ENCODE results near the gene TBC1D1. TPM values are rescaled to one million over a fixed set of nuclear protein-coding genes. Genes with fewer than 3 reads are reported as not detected.

The TBC1D1 gene
- polyA plus RNA-seq, 1 donor (not counting 4 experiments of a cell fraction or from before 2014, with no cell fraction given) = 32.5 TPM

DNA sequence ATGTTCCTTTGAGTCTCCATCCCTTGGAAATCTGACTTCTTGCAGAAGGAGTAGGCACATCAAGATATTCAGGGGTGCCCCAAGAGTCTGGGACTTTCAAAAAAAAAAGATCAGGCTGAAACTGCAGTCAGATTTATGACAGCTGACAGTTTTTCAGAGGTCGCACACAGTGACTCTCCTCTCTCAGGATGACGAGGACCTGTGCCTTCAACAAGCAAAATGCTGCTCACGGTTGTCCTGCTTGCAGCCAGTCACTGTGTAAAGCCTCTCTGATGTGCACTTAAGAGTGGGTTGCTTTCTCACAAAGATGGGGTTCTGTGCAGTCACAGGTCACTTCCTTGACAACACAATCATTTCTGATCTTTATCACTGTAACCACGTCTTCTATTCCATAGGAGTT is 247.5 kb downstream of the TBC1D1 start:
- H3K9me1 ChIP-seq (ENCODE audit: control insufficient read depth, extremely low read depth, insufficient read depth, low read length) = no peaks in the 10 kb centered on the region
- no peak overlapping the region for H3K9ac ChIP-seq (ENCODE audit: control insufficient read depth, extremely low read depth, insufficient read depth, low read length)
- no peaks in the 10 kb centered on the region for H3K27me3 ChIP-seq (ENCODE audit: control insufficient read depth, extremely low read depth, insufficient read depth, low read length)
- dilution Hi-C loops (cut with MboI; ENCODE audit: extremely low pct_ligation_motif_present, low sequenced_read_pairs) = no loop called here
- TF ChIP-seq, protein P1, sequence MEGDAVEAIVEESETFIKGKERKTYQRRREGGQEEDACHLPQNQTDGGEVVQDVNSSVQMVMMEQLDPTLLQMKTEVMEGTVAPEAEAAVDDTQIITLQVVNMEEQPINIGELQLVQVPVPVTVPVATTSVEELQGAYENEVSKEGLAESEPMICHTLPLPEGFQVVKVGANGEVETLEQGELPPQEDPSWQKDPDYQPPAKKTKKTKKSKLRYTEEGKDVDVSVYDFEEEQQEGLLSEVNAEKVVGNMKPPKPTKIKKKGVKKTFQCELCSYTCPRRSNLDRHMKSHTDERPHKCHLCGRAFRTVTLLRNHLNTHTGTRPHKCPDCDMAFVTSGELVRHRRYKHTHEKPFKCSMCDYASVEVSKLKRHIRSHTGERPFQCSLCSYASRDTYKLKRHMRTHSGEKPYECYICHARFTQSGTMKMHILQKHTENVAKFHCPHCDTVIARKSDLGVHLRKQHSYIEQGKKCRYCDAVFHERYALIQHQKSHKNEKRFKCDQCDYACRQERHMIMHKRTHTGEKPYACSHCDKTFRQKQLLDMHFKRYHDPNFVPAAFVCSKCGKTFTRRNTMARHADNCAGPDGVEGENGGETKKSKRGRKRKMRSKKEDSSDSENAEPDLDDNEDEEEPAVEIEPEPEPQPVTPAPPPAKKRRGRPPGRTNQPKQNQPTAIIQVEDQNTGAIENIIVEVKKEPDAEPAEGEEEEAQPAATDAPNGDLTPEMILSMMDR (optimal IDR thresholded peaks at IDR 0.05 in 1 of 3, IDR thresholded peaks at IDR 0.05 in 1 of 3, conservative IDR thresholded peaks at IDR 0.05 in 1 of 3; ENCODE audit: extremely low read depth in 1 of 3, insufficient read depth in 2 of 3, low read length in 3 of 3) = no peak
- no peak for TF ChIP-seq EZH2 (IDR thresholded peaks at IDR 0.05; ENCODE audit: low read length)
- no peaks in the 10 kb centered on the region for H4K20me1 ChIP-seq (ENCODE audit: control insufficient read depth, extremely low read depth, insufficient read depth, low read length)
- peaks cover 0 to 8% of the 10 kb centered on the region in 2 experiments for H3K36me3 ChIP-seq (ENCODE audit: control insufficient read depth in 2 of 2, extremely low read depth in 1 of 2, insufficient read depth in 2 of 2, low read length in 2 of 2)
- no peak overlapping the region for H2AFZ ChIP-seq (ENCODE audit: control insufficient read depth, low read length)
- H3K4me3 ChIP-seq (ENCODE audit: control insufficient read depth in 2 of 3, extremely low read depth in 1 of 3, insufficient read depth in 2 of 3, low read depth in 1 of 3, low read length in 3 of 3) = no peak overlapping the region
- FAIRE-seq (no peak), DNase-seq (ENCODE audit: low read depth, low spot score) (no peak)
- H3K9me3 ChIP-seq (ENCODE audit: control insufficient read depth, low read depth, low read length) = no peaks in the 10 kb centered on the region
- H3K4me1 ChIP-seq (ENCODE audit: control insufficient read depth, extremely low read depth, insufficient read depth, low read length) = no peaks in the 10 kb centered on the region
- no peak overlapping the region for H3K4me2 ChIP-seq (ENCODE audit: control insufficient read depth, extremely low read depth, insufficient read depth, low read depth, low read length)
- H3K79me2 ChIP-seq (ENCODE audit: control insufficient read depth, insufficient read depth, low read length) = no peaks in the 10 kb centered on the region
- H3K27ac ChIP-seq (ENCODE audit: control insufficient read depth, insufficient read depth, low read length) = no peak overlapping the region

DNA sequence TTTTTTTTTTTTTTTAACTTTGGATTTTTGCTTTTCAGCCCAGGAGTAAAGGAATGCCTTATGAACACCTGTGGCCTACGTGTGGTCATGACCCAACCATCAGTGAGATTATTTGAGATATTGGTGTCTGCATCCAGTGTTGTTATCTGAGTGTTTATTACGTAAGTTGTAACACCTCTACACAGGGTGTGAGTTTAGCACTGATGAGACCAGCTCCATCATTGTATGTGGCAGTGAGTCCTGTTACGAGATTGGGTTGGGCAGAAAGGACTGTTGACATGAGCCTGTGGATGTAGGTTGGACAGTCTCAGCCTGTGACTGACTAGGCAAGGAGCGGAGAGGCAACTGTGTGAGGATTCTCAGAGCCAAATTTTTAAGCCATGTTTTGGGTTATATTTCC is 248.3 kb downstream of the TBC1D1 start:
- dilution Hi-C loops (cut with MboI; ENCODE audit: extremely low pct_ligation_motif_present, low sequenced_read_pairs) = no loop called here
- no peaks in the 10 kb centered on the region for H3K79me2 ChIP-seq (ENCODE audit: control insufficient read depth, insufficient read depth, low read length)
- no peak overlapping the region for H3K4me2 ChIP-seq (ENCODE audit: control insufficient read depth, extremely low read depth, insufficient read depth, low read depth, low read length)
- no peak for TF ChIP-seq EZH2 (IDR thresholded peaks at IDR 0.05; ENCODE audit: low read length)
- TF ChIP-seq, protein P1 (optimal IDR thresholded peaks at IDR 0.05 in 1 of 3, IDR thresholded peaks at IDR 0.05 in 1 of 3, conservative IDR thresholded peaks at IDR 0.05 in 1 of 3; ENCODE audit: extremely low read depth in 1 of 3, insufficient read depth in 2 of 3, low read length in 3 of 3) = no peak
- no peak overlapping the region for H3K9ac ChIP-seq (ENCODE audit: control insufficient read depth, extremely low read depth, insufficient read depth, low read length)
- DNase-seq (ENCODE audit: low read depth, low spot score) (no peak), FAIRE-seq (peak; percentile 58)
- H3K27me3 ChIP-seq (ENCODE audit: control insufficient read depth, extremely low read depth, insufficient read depth, low read length) = no peaks in the 10 kb centered on the region
- H3K27ac ChIP-seq (ENCODE audit: control insufficient read depth, insufficient read depth, low read length) = no peak overlapping the region
- H3K4me3 ChIP-seq (ENCODE audit: control insufficient read depth in 2 of 3, extremely low read depth in 1 of 3, insufficient read depth in 2 of 3, low read depth in 1 of 3, low read length in 3 of 3) = no peak overlapping the region
- H3K36me3 ChIP-seq (ENCODE audit: control insufficient read depth in 2 of 2, extremely low read depth in 1 of 2, insufficient read depth in 2 of 2, low read length in 2 of 2) = peaks cover 0 to 4% of the 10 kb centered on the region in 2 experiments
- H2AFZ ChIP-seq (ENCODE audit: control insufficient read depth, low read length) = no peak overlapping the region
- H3K4me1 ChIP-seq (ENCODE audit: control insufficient read depth, extremely low read depth, insufficient read depth, low read length) = no peaks in the 10 kb centered on the region
- no peaks in the 10 kb centered on the region for H3K9me3 ChIP-seq (ENCODE audit: control insufficient read depth, low read depth, low read length)
- no peaks in the 10 kb centered on the region for H3K9me1 ChIP-seq (ENCODE audit: control insufficient read depth, extremely low read depth, insufficient read depth, low read length)
- no peaks in the 10 kb centered on the region for H4K20me1 ChIP-seq (ENCODE audit: control insufficient read depth, extremely low read depth, insufficient read depth, low read length)

All from keratinocyte (primary cell).